H1 (cell line): ENCODE data around the gene RASAL2. TPM values are rescaled to one million over a fixed set of nuclear protein-coding genes. Genes with fewer than 3 reads are reported as not detected.

Source experiments
- CTCF ChIA-PET: fragments of 300-600 bp; sonication (Branson Sonifier 250); formaldehyde crosslinking; loops from one replicate; lab custom pipeline; 2021; ENCODE audit not compliant: partially characterized antibody; lab: Charles Lee
- POLR2A ChIA-PET: fragments of 300-600 bp; sonication (Branson Sonifier 250); formaldehyde crosslinking; loops from one replicate; lab custom pipeline; 2021; ENCODE audit warnings: inconsistent platforms; ENCODE audit not compliant: partially characterized antibody; lab: Charles Lee
- DNase-seq, 2 experiments: peaks; one replicate each; pipeline versions ENCODE4 v3.0.0 to v3.0.0-alpha.2; 2010 to 2022; ENCODE audit warnings: low spot score in 2 of 2, low read depth in 1 of 2, mixed read lengths in 1 of 2
- FAIRE-seq: peaks from 2 replicates; lab custom pipeline; 2011; peaks lifted over from hg19 to GRCh38; lab: Jason Lieb, UNC
- H2AFZ ChIP-seq: 2 replicates; pipeline ENCODE4 v1.8.1; 2012; ENCODE audit warnings: low read length, inconsistent platforms
- H2AK5ac ChIP-seq: 2 replicates; pipeline ENCODE4 v1.6.1; 2013; ENCODE audit warnings: low read depth, low read length
- H2BK120ac ChIP-seq: replicated peaks from 2 replicates; pipeline ENCODE3; 2013; ENCODE audit warnings: low read depth, low read length, inconsistent platforms
- H2BK12ac ChIP-seq: 2 replicates; pipeline ENCODE4 v1.6.1; 2013; ENCODE audit warnings: low read depth, low read length
- H2BK15ac ChIP-seq: 2 replicates; pipeline ENCODE4 v1.6.1; 2013; ENCODE audit warnings: low read length
- H2BK20ac ChIP-seq: 2 replicates; pipeline ENCODE4 v1.6.1; 2013; ENCODE audit warnings: low read length
- H2BK5ac ChIP-seq: 2 replicates; pipeline ENCODE4 v1.6.1; 2013; ENCODE audit warnings: low read depth, low read length
- H3K14ac ChIP-seq: 2 replicates; pipeline ENCODE4 v1.6.1; 2013; ENCODE audit warnings: inconsistent platforms; ENCODE audit not compliant: insufficient read length
- H3K18ac ChIP-seq: 2 replicates; pipeline ENCODE4 v1.6.1; 2013; ENCODE audit warnings: low read length; ENCODE audit errors: extremely low read depth
- H3K23ac ChIP-seq: 2 replicates; pipeline ENCODE4 v1.6.1; 2013; ENCODE audit warnings: inconsistent platforms; ENCODE audit not compliant: insufficient read length
- H3K23me2 ChIP-seq: 2 replicates; pipeline ENCODE4 v1.6.1; 2013; ENCODE audit warnings: low read depth, low read length
- H3K27ac ChIP-seq: 2 replicates; pipeline ENCODE4 v1.6.1; 2011; ENCODE audit warnings: low read depth, low read length, inconsistent platforms
- H3K27me3 ChIP-seq, 4 experiments: replicated peaks in 1 of 4; 1 replicate in 1 of 4; 2 replicates in 3 of 4; pipeline versions ENCODE4 v1.6.1 to v1.8.1; 2011 to 2013; ENCODE audit warnings: low read length in 3 of 4, mild to moderate bottlenecking in 3 of 4, inconsistent platforms in 2 of 4, mixed read lengths in 2 of 4, moderate library complexity in 1 of 4; ENCODE audit not compliant: control insufficient read depth in 3 of 4, insufficient read depth in 3 of 4; ENCODE audit errors: extremely low read depth in 1 of 4
- H3K36me3 ChIP-seq, 4 experiments: 2 replicates each; pipeline versions ENCODE4 v1.6.1 to v1.8.1; 2011 to 2013; ENCODE audit warnings: mild to moderate bottlenecking in 4 of 4, low read length in 3 of 4, moderate library complexity in 2 of 4, control low read depth in 1 of 4, inconsistent platforms in 1 of 4; ENCODE audit not compliant: insufficient read depth in 4 of 4, control insufficient read depth in 2 of 4
- H3K4ac ChIP-seq: replicated peaks from 2 replicates; pipeline ENCODE3; 2013; ENCODE audit warnings: low read length, low read depth, mixed read lengths, inconsistent platforms; ENCODE audit not compliant: insufficient read length
- H3K4me1 ChIP-seq, 4 experiments: replicated peaks in 1 of 4; 1 replicate in 1 of 4; 2 replicates in 3 of 4; pipeline versions ENCODE4 v1.6.1 to v1.8.1; 2011 to 2013; ENCODE audit warnings: low read length in 3 of 4, inconsistent platforms in 2 of 4, mixed read lengths in 1 of 4; ENCODE audit not compliant: insufficient read depth in 4 of 4, control insufficient read depth in 3 of 4
- H3K4me2 ChIP-seq, 2 experiments: 2 replicates each; pipeline versions ENCODE4 v1.6.1 to v1.8.1; 2011 to 2013; ENCODE audit warnings: low read depth in 2 of 2, low read length in 2 of 2, control low read depth in 1 of 2, inconsistent platforms in 1 of 2, mild to moderate bottlenecking in 1 of 2; ENCODE audit not compliant: insufficient read depth in 1 of 2
- H3K4me3 ChIP-seq, 4 experiments: fragments of 200-600, 300-600 bp in 1 of 4; sonication (generic), shearing (Covaris generic), sonication (Bioruptor Twin) in 1 of 4; 2 replicates each; pipeline versions ENCODE4 v1.5.1 to v1.8.1; 2011 to 2016; ENCODE audit warnings: low read length in 4 of 4, low read depth in 3 of 4, control low read depth in 2 of 4, inconsistent platforms in 2 of 4, mild to moderate bottlenecking in 2 of 4, mixed read lengths in 1 of 4, moderate library complexity in 1 of 4; ENCODE audit not compliant: insufficient read depth in 2 of 4; ENCODE audit errors: extremely low read depth in 1 of 4
- H3K56ac ChIP-seq: replicated peaks from 2 replicates; pipeline ENCODE3; 2013; ENCODE audit warnings: low read depth, mild to moderate bottlenecking, mixed read lengths, low read length, inconsistent platforms; ENCODE audit not compliant: insufficient read length
- H3K79me1 ChIP-seq: 2 replicates; pipeline ENCODE4 v1.6.1; 2013; ENCODE audit warnings: low read depth, low read length, control low read depth
- H3K79me2 ChIP-seq, 2 experiments: 2 replicates each; pipeline versions ENCODE4 v1.6.1 to v1.8.1; 2012 to 2013; ENCODE audit warnings: low read length in 2 of 2, mild to moderate bottlenecking in 2 of 2, inconsistent platforms in 1 of 2; ENCODE audit not compliant: insufficient read depth in 2 of 2, control insufficient read depth in 1 of 2
- H3K9ac ChIP-seq, 4 experiments: replicated peaks in 1 of 4; 1 replicate in 1 of 4; 2 replicates in 3 of 4; pipeline versions ENCODE4 v1.6.1 to v1.8.1; 2011 to 2013; ENCODE audit warnings: low read depth in 3 of 4, low read length in 3 of 4, control low read depth in 2 of 4, mild to moderate bottlenecking in 2 of 4, moderate library complexity in 2 of 4, inconsistent platforms in 1 of 4; ENCODE audit errors: extremely low read depth in 1 of 4
- H3K9me3 ChIP-seq, 2 experiments: 2 replicates each; pipeline versions ENCODE4 v1.6.1 to v1.8.1; 2012 to 2013; ENCODE audit warnings: mild to moderate bottlenecking in 2 of 2, moderate library complexity in 2 of 2, control low read depth in 1 of 2, inconsistent platforms in 1 of 2, low read depth in 1 of 2, low read length in 1 of 2, mixed read lengths in 1 of 2; ENCODE audit not compliant: insufficient read depth in 2 of 2
- H4K20me1 ChIP-seq, 2 experiments: replicated peaks in 1 of 2; 2 replicates each; pipeline versions ENCODE3 to v1.8.1; 2011 to 2013; ENCODE audit warnings: inconsistent platforms in 2 of 2, low read length in 2 of 2, mild to moderate bottlenecking in 1 of 2; ENCODE audit not compliant: insufficient read depth in 2 of 2, control insufficient read depth in 1 of 2
- H4K5ac ChIP-seq: 2 replicates; pipeline ENCODE4 v1.6.1; 2013; ENCODE audit warnings: low read length, low read depth, mixed read lengths, inconsistent platforms; ENCODE audit not compliant: insufficient read length
- H4K8ac ChIP-seq: 2 replicates; pipeline ENCODE4 v1.8.0; 2013; ENCODE audit warnings: mild to moderate bottlenecking, moderate library complexity, low read length, inconsistent platforms; ENCODE audit not compliant: insufficient read depth; ENCODE audit errors: extremely low read depth
- H4K91ac ChIP-seq: replicated peaks from 2 replicates; pipeline ENCODE3; 2013; ENCODE audit warnings: low read length, mixed read lengths, inconsistent platforms; ENCODE audit not compliant: insufficient read length
- BACH1 ChIP-seq: IDR thresholded peaks from 2 replicates; pipeline ENCODE4 v1.6.1; 2012; ENCODE audit warnings: low read length, improper control_type of control experiment
- CEBPB ChIP-seq: IDR thresholded peaks from 2 replicates; pipeline ENCODE4 v1.6.1; 2012; ENCODE audit warnings: low read depth, low read length
- CHD1 ChIP-seq: IDR thresholded peaks from 2 replicates; pipeline ENCODE4 v1.6.1; 2012; ENCODE audit warnings: low read depth, low read length, improper control_type of control experiment
- NRF1 ChIP-seq: IDR thresholded peaks from 2 replicates; pipeline ENCODE4 v1.6.1; 2011; ENCODE audit warnings: mild to moderate bottlenecking, low read depth, low read length, improper control_type of control experiment
- RAD21 ChIP-seq, 2 experiments: IDR thresholded peaks in 1 of 2; conservative IDR thresholded peaks in 1 of 2; 2 replicates each; pipeline ENCODE4 v1.6.1; 2011; ENCODE audit warnings: low read depth in 2 of 2, low read length in 2 of 2, improper control_type of control experiment in 1 of 2, inconsistent platforms in 1 of 2, mild to moderate bottlenecking in 1 of 2, moderate library complexity in 1 of 2
- SAP30 ChIP-seq: fragments of 300-600 bp; sonication (generic); IDR thresholded peaks from 2 replicates; pipeline ENCODE4 v1.7.1; 2012; ENCODE audit warnings: low read length, moderate library complexity, mild to moderate bottlenecking, inconsistent platforms; ENCODE audit not compliant: insufficient read depth, insufficient replicate concordance
- SIN3A ChIP-seq, 2 experiments: IDR thresholded peaks in 1 of 2; conservative IDR thresholded peaks in 1 of 2; 2 replicates each; pipeline ENCODE4 v1.6.1; 2011 to 2012; ENCODE audit warnings: low read length in 2 of 2, improper control_type of control experiment in 1 of 2, low read depth in 1 of 2, mild to moderate bottlenecking in 1 of 2
- SP2 ChIP-seq: IDR thresholded peaks from 2 replicates; pipeline ENCODE4 v1.6.1; 2012; ENCODE audit warnings: mild to moderate bottlenecking, low read length, inconsistent platforms
- SP4 ChIP-seq: IDR thresholded peaks from 2 replicates; pipeline ENCODE4 v1.6.1; 2012; ENCODE audit warnings: low read length, inconsistent platforms
- WGBS, 2 experiments: shearing (Covaris generic) in 1 of 2; methylation state at CpG; one replicate each; pipeline versions ENCODE4 v1.1.6 to v1.1.7; 2013 to 2015; ENCODE audit warnings: low lambda C conversion rate in 2 of 2, mixed read lengths in 2 of 2, inconsistent platforms in 1 of 2, low coverage in 1 of 2, missing lambda C conversion rate in 1 of 2; ENCODE audit not compliant: insufficient replicate concordance in 2 of 2, insufficient coverage in 1 of 2, insufficient read length in 1 of 2; ENCODE audit errors: extremely low coverage in 1 of 2, missing lambda C conversion rate in 1 of 2; 5-methylcytosine and 5-hydroxymethylcytosine counted together
- polyA plus RNA-seq, 7 experiments: library from polyadenylated mRNA; depleted of rRNA in 3 of 7; stranded (reverse) in 5 of 7; unstranded in 2 of 7; fragments of >200 nt in 5 of 7; fragments of 200-250 nt in 2 of 7; gene quantifications; 1 replicate in 5 of 7; 2 replicates in 1 of 7; 4 replicates in 1 of 7; pipeline versions ENCODE4 v1.2.1 to v1.2.3, GENCODE V29; 2011 to 2013; ENCODE audit warnings: missing spikeins in 2 of 7, mixed read lengths in 2 of 7
- total RNA-seq: library from RNA; stranded (reverse); fragmentation: NEBNext Ultra II Directional; extraction: Animal tissue kit (Norgen Biotek cat#: 25700); gene quantifications from 2 replicates; pipeline ENCODE4 v1.2.1, GENCODE V29; 2021
- TF ChIP-seq, protein P1 (sequence below), 3 experiments: IDR thresholded peaks; 1 replicate in 2 of 3; 2 replicates in 1 of 3; pipeline versions ENCODE4 v1.5.1 to v1.6.1; 2011; ENCODE audit warnings: low read length in 3 of 3, mild to moderate bottlenecking in 3 of 3, inconsistent platforms in 2 of 3, low read depth in 1 of 3, moderate library complexity in 1 of 3; ENCODE audit not compliant: insufficient read depth in 1 of 3; ENCODE audit errors: control extremely low read depth in 1 of 3

RASAL2 gene
- total and polyA plus RNA-seq, 2 of the 8 experiments (the other 6 are each of a cell fraction or from before 2014, with no cell fraction given), result 15.9 to 32.5 TPM

DNA sequence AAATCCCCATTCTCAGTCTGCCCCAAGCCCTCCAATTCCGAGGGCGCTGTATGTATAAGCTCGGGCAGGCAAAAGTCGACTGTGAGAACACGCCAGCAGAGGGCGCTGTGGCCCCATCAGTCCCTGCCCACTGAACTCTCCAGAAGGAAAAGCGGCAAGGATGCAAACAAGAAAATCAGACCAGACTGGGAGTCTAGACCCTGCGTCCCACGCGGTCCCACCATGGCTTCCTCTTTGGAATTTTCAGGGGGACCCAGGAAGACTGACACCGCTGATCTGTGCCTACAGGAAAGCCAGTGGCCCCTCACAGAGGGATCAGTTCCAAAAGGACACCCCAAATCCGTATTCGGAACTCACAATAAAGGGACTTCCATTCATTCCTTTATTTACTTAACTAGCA lies 438.5 kb downstream of the RASAL2 start:
- Histone ChIP-seq H3K4me3 (no peak overlapping the region; a peak in 1 of 8 replicates), H3K18ac (no peak overlapping the region), H3K27ac (no peak overlapping the region), H3K4me1 (peaks cover 0 to 2% (median under 1%) of the 10 kb centered on the region in 4 experiments; a peak in 1 of 7 replicates), H3K27me3 (no peaks in the 10 kb centered on the region; a peak in 1 of 7 replicates), H2BK20ac (no peak overlapping the region), H2BK12ac (no peak overlapping the region), H3K56ac (no peak overlapping the region), H2BK15ac (no peak overlapping the region), H3K9ac (no peak overlapping the region), H4K8ac (no peak overlapping the region), H2BK120ac (no peak overlapping the region), H4K20me1 (no peaks in the 10 kb centered on the region), H4K5ac (no peak overlapping the region), H3K14ac (no peak overlapping the region), H3K79me1 (no peaks in the 10 kb centered on the region), H2AFZ (peak overlapping the region; percentile 99), H3K23ac (no peak overlapping the region), H3K23me2 (no peaks in the 10 kb centered on the region), H3K4ac (no peak overlapping the region), H2AK5ac (no peak overlapping the region), H3K9me3 (no peaks in the 10 kb centered on the region), H3K36me3 (no peaks in the 10 kb centered on the region), H3K79me2 (no peaks in the 10 kb centered on the region), H3K4me2 (peak overlapping the region in 1 of 2 experiments; percentile 41; a peak in 1 of 4 replicates), H4K91ac (no peak overlapping the region), H2BK5ac (no peak overlapping the region)
- DNase-seq (peak; percentile 54 to 94), FAIRE-seq (peak; percentile 95)
- 24% methylated on average over 13 of the region's 13 CpGs; no CpG with 5 or more reads in 1 of the 2 experiments for WGBS, 2 experiments
- CTCF ChIA-PET, result interaction anchor here (0.6 to 16.8 kb wide), 22 partner anchors 7 to 631 kb away, joined by 3 to 238 read pairs (median 3); no protein-coding TSS in a partner anchor
- POLR2A ChIA-PET, result interaction anchor here (0.6 kb wide), 1 partner anchor 471 kb away, joined by 3 read pairs; no protein-coding TSS in a partner anchor
- TF ChIP-seq SAP30 (no peak), NRF1 (no peak), BACH1 (peak; percentile 69), SP4 (no peak), CEBPB (no peak; the same call in 1 of the 2 replicates), RAD21 (IDR thresholded peaks at IDR 0.05 in 1 of 2, conservative IDR thresholded peaks at IDR 0.05 in 1 of 2; ENCODE audit: low read depth in 2 of 2, low read length in 2 of 2) (peak; percentile 96 to 97), SIN3A (conservative IDR thresholded peaks at IDR 0.05 in 1 of 2, IDR thresholded peaks at IDR 0.05 in 1 of 2; ENCODE audit: low read depth in 1 of 2, low read length in 2 of 2) (0 out of 4 replicates have a peak, but pooled peaks of 1 of the 2 experiments have one; percentile 60), SP2 (no peak), CHD1 (no peak)
- TF ChIP-seq, protein P1, sequence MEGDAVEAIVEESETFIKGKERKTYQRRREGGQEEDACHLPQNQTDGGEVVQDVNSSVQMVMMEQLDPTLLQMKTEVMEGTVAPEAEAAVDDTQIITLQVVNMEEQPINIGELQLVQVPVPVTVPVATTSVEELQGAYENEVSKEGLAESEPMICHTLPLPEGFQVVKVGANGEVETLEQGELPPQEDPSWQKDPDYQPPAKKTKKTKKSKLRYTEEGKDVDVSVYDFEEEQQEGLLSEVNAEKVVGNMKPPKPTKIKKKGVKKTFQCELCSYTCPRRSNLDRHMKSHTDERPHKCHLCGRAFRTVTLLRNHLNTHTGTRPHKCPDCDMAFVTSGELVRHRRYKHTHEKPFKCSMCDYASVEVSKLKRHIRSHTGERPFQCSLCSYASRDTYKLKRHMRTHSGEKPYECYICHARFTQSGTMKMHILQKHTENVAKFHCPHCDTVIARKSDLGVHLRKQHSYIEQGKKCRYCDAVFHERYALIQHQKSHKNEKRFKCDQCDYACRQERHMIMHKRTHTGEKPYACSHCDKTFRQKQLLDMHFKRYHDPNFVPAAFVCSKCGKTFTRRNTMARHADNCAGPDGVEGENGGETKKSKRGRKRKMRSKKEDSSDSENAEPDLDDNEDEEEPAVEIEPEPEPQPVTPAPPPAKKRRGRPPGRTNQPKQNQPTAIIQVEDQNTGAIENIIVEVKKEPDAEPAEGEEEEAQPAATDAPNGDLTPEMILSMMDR (IDR thresholded peaks at IDR 0.05; ENCODE audit: control extremely low read depth in 1 of 3, insufficient read depth in 1 of 3, low read depth in 1 of 3, low read length in 3 of 3), result peak; percentile 89 to 96 (median 94)
